ENCODE results near the gene ZNF549.

GRCh38 chr19:57557659-57558058, 30.5 kb downstream of the ZNF549 start:
- TF ChIP-seq ZNF274 (IDR thresholded peaks at IDR 0.05; ENCODE audit: low read depth, low read length) (no peak), SUZ12 (IDR thresholded peaks at IDR 0.05; ENCODE audit: extremely low read depth, insufficient read depth, insufficient read length) (no peak), YY1 (IDR thresholded peaks at IDR 0.05; ENCODE audit: insufficient read depth, insufficient read length) (no peak)
